B cell (primary cell): Measurements from ENCODE around the gene ARHGEF37. TPM values are rescaled to one million over a fixed set of nuclear protein-coding genes. Genes with fewer than 3 reads are reported as not detected.

Experiments
- ATAC-seq: fragments of 200-7000 bp; cut with Tn5 transposase; one replicate; pipeline ENCODE4 v1.10.0; 2021; ENCODE audit warnings: low read depth, mild to moderate bottlenecking, moderate number of reproducible peaks, moderate library complexity
- CTCF ChIA-PET: fragments of 350-600 bp; sonication (Branson Sonifier 250); formaldehyde crosslinking; loops from one replicate; lab custom pipeline; 2021; ENCODE audit warnings: antibody characterized with exemption, inconsistent platforms; lab: Charles Lee
- POLR2A ChIA-PET: fragments of 350-600 bp; sonication (Branson Sonifier 250); formaldehyde crosslinking; loops from one replicate; lab custom pipeline; 2021; ENCODE audit warnings: antibody characterized with exemption; lab: Charles Lee
- DNase-seq: peaks from one replicate; pipeline ENCODE4 v3.0.0; 2013
- H2AFZ ChIP-seq: 2 replicates; pipeline ENCODE4 v1.6.1; 2012; ENCODE audit warnings: mild to moderate bottlenecking, low read depth, low read length; ENCODE audit not compliant: insufficient read depth, poor library complexity, severe bottlenecking
- H3K27ac ChIP-seq, 2 donors: 1 replicate in 1 of 2; 2 replicates in 1 of 2; pipeline ENCODE4 v1.5.1; 2012 to 2013; ENCODE audit warnings: low read length in 2 of 2, mild to moderate bottlenecking in 2 of 2, moderate library complexity in 1 of 2
- H3K27me3 ChIP-seq, 4 experiments: fragments of 200-600 bp in 1 of 4; sonication (generic) in 1 of 4; replicated peaks in 1 of 4; 1 replicate in 2 of 4; 2 replicates in 2 of 4; pipeline versions ENCODE4 v1.6.1 to v1.7.0; 2013 to 2016; ENCODE audit warnings: low read length in 3 of 4, mild to moderate bottlenecking in 2 of 4, mixed read lengths in 1 of 4, moderate library complexity in 1 of 4; ENCODE audit not compliant: insufficient read depth in 4 of 4, control insufficient read depth in 3 of 4; ENCODE audit errors: control extremely low read depth in 1 of 4
- H3K36me3 ChIP-seq, 2 experiments: replicated peaks in 1 of 2; 1 replicate in 1 of 2; 2 replicates in 1 of 2; pipeline versions ENCODE4 v1.6.1 to v1.7.1; 2013; ENCODE audit warnings: low read length in 1 of 2; ENCODE audit not compliant: insufficient read depth in 2 of 2, control insufficient read depth in 1 of 2; ENCODE audit errors: control extremely low read depth in 1 of 2, extremely low read depth in 1 of 2
- H3K4me1 ChIP-seq, 2 donors: fragments of 200-600 bp in 1 of 2; sonication (generic) in 1 of 2; 1 replicate in 1 of 2; 2 replicates in 1 of 2; pipeline versions ENCODE4 v1.5.1 to v1.6.1; 2013 to 2017; ENCODE audit warnings: low read length in 2 of 2; ENCODE audit not compliant: control insufficient read depth in 2 of 2, insufficient read depth in 2 of 2
- H3K4me2 ChIP-seq: replicated peaks from 2 replicates; pipeline ENCODE3; 2012; ENCODE audit warnings: mild to moderate bottlenecking, low read depth, low read length; ENCODE audit not compliant: poor library complexity, severe bottlenecking
- H3K4me3 ChIP-seq, 5 experiments: fragments of 200-600 bp in 1 of 5; sonication (generic) in 1 of 5; 1 replicate in 3 of 5; 2 replicates in 2 of 5; pipeline versions ENCODE4 v1.5.1 to v1.7.0; 2011 to 2016; ENCODE audit warnings: low read length in 4 of 5, mild to moderate bottlenecking in 4 of 5, low read depth in 2 of 5, control low read depth in 1 of 5, moderate library complexity in 1 of 5; ENCODE audit not compliant: insufficient read depth in 1 of 5; ENCODE audit errors: control extremely low read depth in 1 of 5, extremely low read depth in 1 of 5
- H3K79me2 ChIP-seq: fragments of 200-600 bp; sonication (generic); one replicate; pipeline ENCODE4 v1.6.0; 2016; ENCODE audit warnings: low read length; ENCODE audit not compliant: control insufficient read depth, insufficient read depth
- H3K9ac ChIP-seq: fragments of 200-600 bp; sonication (generic); 2 replicates; pipeline ENCODE4 v1.6.1; 2017; ENCODE audit warnings: mild to moderate bottlenecking, low read length, moderate library complexity
- H3K9me3 ChIP-seq, 3 donors: one replicate each; pipeline versions ENCODE4 v1.6.1 to v1.7.1; 2013; ENCODE audit warnings: low read length in 2 of 3; ENCODE audit not compliant: control insufficient read depth in 2 of 3, insufficient read depth in 1 of 3; ENCODE audit errors: control extremely low read depth in 1 of 3
- H4K20me1 ChIP-seq: 2 replicates; pipeline ENCODE4 v1.6.0; 2012; ENCODE audit warnings: mild to moderate bottlenecking, low read length; ENCODE audit not compliant: insufficient read depth, control insufficient read depth, poor library complexity, severe bottlenecking
- H3K27ac Mint-ChIP-seq: one replicate; pipeline ENCODE4 v1.8.0; 2021; ENCODE audit warnings: mixed read lengths
- H3K27me3 Mint-ChIP-seq: one replicate; pipeline ENCODE4 v1.8.0; 2021; ENCODE audit warnings: mixed read lengths
- H3K4me1 Mint-ChIP-seq: one replicate; pipeline ENCODE4 v1.8.0; 2021; ENCODE audit warnings: mixed read lengths
- H3K4me3 Mint-ChIP-seq: one replicate; pipeline ENCODE4 v1.8.0; 2021; ENCODE audit warnings: mixed read lengths
- H3K9me3 Mint-ChIP-seq: one replicate; pipeline ENCODE4 v1.8.0; 2022; ENCODE audit warnings: mixed read lengths; ENCODE audit not compliant: insufficient read depth
- EZH2 ChIP-seq: IDR thresholded peaks from 2 replicates; pipeline ENCODE4 v1.6.1; 2012; ENCODE audit warnings: borderline replicate concordance, low read depth, mild to moderate bottlenecking, moderate library complexity, low read length; ENCODE audit not compliant: insufficient read depth, poor library complexity, severe bottlenecking
- WGBS: methylation state at CpG from one replicate; pipeline ENCODE4 v1.1.5; 2013; ENCODE audit warnings: missing lambda C conversion rate; ENCODE audit not compliant: insufficient coverage; 5-methylcytosine and 5-hydroxymethylcytosine counted together
- intact Hi-C: fragments of 100-400 bp; cut with micrococcal nuclease; formaldehyde crosslinking; loops from one replicate; pipeline ENCODE4 v1.10.0; 2022
- polyA plus RNA-seq: library from polyadenylated mRNA; depleted of rRNA; stranded (reverse); fragments of >200 nt; gene quantifications from 2 replicates; pipeline ENCODE4 v1.2.3, GENCODE V29; 2012
- total RNA-seq, 2 donors: library from RNA; stranded (reverse); fragments of 120-200 nt in 1 of 2; gene quantifications; 1 replicate in 1 of 2; 2 replicates in 1 of 2; pipeline versions ENCODE4 v1.2.3 to v1.2.4, GENCODE V29; 2013 to 2022
- TF ChIP-seq, protein P1 (sequence below): fragments of 200-600 bp; IDR thresholded peaks from one replicate; pipeline ENCODE4 v1.8.0; 2022; ENCODE audit warnings: antibody characterized with exemption, mild to moderate bottlenecking

ARHGEF37 gene
- total and polyA plus RNA-seq, 2 donors (not counting 1 experiment from before 2014, with no cell fraction given) = 0.06 to 1.7 TPM

DNA sequence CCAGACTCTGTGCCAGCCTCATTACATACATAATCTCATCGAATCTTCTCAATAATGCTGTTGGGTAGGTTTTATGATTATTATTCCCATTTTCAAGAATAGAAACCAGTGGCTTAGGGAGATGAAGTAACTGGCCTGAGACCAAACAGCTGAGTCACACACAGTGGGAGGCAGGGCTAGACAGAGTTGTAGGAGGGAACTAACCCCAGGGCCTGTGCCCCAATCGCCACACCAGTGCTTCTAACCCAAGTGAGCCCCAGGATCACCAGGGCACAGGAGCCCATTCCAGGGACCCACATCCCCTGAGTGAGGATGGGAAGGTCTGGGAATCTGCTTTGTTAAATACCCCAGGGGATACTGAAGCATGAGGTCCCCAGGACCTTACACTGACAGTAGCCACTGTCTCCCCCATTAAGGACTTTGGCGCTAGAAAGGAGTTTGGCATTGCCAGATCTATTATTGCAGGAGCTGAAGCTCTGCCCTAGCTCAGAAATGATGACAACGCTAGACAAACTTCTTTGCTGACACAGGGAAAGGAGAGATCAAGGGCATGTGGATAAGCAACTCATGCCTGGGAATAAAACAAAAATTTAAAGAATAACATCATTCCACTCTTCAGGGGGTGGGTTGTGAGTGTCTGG is 85.0 kb downstream of the ARHGEF37 start:
- Mint-ChIP-seq H3K9me3 (peaks cover 5% of the 10 kb centered on the region), H3K4me3 (no peak overlapping the region), H3K4me1 (peaks cover 3% of the 10 kb centered on the region), H3K27ac (no peak overlapping the region), H3K27me3 (peaks cover 4% of the 10 kb centered on the region)
- H2AFZ ChIP-seq = no peak overlapping the region
- WGBS = 100% methylated on average over 2 of the region's 4 CpGs
- DNase-seq (no peak), ATAC-seq (no peak)
- no peak for TF ChIP-seq EZH2
- TF ChIP-seq, protein P1, sequence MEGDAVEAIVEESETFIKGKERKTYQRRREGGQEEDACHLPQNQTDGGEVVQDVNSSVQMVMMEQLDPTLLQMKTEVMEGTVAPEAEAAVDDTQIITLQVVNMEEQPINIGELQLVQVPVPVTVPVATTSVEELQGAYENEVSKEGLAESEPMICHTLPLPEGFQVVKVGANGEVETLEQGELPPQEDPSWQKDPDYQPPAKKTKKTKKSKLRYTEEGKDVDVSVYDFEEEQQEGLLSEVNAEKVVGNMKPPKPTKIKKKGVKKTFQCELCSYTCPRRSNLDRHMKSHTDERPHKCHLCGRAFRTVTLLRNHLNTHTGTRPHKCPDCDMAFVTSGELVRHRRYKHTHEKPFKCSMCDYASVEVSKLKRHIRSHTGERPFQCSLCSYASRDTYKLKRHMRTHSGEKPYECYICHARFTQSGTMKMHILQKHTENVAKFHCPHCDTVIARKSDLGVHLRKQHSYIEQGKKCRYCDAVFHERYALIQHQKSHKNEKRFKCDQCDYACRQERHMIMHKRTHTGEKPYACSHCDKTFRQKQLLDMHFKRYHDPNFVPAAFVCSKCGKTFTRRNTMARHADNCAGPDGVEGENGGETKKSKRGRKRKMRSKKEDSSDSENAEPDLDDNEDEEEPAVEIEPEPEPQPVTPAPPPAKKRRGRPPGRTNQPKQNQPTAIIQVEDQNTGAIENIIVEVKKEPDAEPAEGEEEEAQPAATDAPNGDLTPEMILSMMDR = no peak
- H3K36me3 ChIP-seq = no peaks in the 10 kb centered on the region
- intact Hi-C loops = loop anchor here (5.0 kb wide), 1 partner anchor 66 kb away; the partner anchor contains the start of gene PPARGC1B
- ChIA-PET CTCF (interaction anchor here (0.8 to 11.1 kb wide), 27 partner anchors 10 to 325 kb away, joined by 3 to 204 read pairs (median 4); partner anchors contain the start of gene PPARGC1B), POLR2A (interaction anchor here (1.2 kb wide), 1 partner anchor 58 kb away, joined by 6 read pairs; no protein-coding TSS in a partner anchor)
- H3K4me1 ChIP-seq = peaks cover 0 to 4% of the 10 kb centered on the region in 2 donors
- no peak overlapping the region for H3K9ac ChIP-seq
- H4K20me1 ChIP-seq = no peaks in the 10 kb centered on the region
- H3K4me2 ChIP-seq = no peak overlapping the region
- H3K27me3 ChIP-seq = no peaks in the 10 kb centered on the region
- H3K27ac ChIP-seq = no peak overlapping the region
- H3K9me3 ChIP-seq = peaks cover under 1 to 20% (median 8%) of the 10 kb centered on the region in 3 donors
- H3K4me3 ChIP-seq = no peak overlapping the region
- H3K79me2 ChIP-seq = no peaks in the 10 kb centered on the region
